Hematopoietic multipotent progenitor cell treated with erythropoietin and hydrocortisone succinate and interleukin-3 and kit ligand, for 15 days (in vitro differentiated cells): ENCODE results near the gene STEAP3.

Experiments used
- DNase-seq: peaks from one replicate; pipeline ENCODE4 v3.0.0-alpha.2; 2015; ENCODE audit warnings: low spot score

The STEAP3 gene

GRCh38 chr2:119223521-119224390 is at the start of gene STEAP3:
STEAP3 (plus strand) TSS chr2:119223834; CDS start chr2:119231013, 7,179 bp downstream.
- DNase-seq: peak; percentile 92

GRCh38 chr2:119174216-119174992 is 49.2 kb upstream of the STEAP3 start:
- DNase-seq: peak; percentile 70

DNA sequence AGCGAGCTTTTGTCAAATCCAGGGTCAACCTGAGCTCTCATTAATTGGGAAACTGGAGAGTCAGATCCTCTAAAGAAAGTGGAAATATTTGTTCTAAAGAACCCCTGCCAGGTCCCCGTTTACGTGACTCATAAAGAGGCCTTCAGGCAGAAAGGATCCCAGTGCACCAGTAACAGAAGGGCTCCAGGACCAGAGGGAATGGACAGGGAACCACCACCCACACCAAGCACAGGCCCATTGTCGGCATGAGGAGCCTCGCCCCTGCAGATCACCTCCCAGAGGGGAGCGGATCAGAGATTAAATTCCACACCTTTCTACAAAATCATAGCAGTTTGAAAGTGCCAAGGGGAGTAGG is 48.7 kb upstream of the STEAP3 start:
- DNase-seq: no peak

- DNase-seq: peak; percentile 44
These were observed 48.1 kb upstream of the STEAP3 start for GRCh38 chr2:119175517-119175916.

DNA sequence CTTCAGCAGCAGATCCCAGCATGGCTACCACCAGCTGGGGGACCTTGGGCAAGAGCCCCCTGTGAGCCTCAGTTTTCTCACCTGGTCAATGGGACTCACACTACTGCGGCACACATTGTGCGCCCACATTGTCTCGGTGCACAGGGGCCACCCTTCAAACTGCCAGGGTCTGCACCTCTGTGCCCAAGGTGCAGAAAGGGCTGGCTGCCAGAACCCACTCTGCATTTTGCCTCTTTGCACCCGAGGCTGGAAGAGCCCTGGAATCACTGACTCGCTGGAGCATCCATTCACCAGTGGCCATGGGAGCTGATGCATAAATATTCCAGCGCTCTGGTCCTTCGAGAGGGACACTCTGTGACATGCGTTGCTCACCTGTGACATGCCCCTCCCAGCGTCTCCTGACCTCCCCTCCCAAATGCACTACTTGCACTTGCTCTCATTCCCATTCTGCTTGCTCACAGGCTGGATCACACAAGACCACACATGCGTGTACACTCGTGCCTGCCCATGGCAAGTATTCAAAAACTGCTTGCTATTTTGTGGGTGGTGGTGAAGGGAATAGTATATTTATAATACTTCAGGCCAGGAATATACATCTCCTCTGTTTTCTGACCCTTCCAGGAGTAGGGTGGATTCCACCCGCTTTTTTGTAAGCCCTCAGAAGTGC is 46.3 kb upstream of the STEAP3 start:
- no peak for DNase-seq

DNA sequence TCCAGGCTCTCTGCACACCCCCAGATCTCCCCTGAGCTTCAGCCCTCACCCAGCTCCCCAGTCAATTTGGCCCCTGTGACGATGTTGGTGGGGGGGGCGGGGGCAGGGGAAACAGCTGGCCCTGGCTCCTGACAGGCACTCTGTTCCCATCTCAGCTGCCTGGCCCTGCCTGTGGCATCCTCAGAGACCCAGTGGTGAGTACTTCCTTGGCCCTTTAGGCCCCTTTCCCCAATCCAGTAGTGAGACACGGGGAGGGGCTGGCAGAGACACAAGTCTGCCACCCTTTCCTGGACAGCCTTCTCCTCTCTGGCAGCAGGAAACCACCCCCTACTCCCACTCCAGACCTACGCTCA is 45.8 kb upstream of the STEAP3 start:
- no peak for DNase-seq

DNA sequence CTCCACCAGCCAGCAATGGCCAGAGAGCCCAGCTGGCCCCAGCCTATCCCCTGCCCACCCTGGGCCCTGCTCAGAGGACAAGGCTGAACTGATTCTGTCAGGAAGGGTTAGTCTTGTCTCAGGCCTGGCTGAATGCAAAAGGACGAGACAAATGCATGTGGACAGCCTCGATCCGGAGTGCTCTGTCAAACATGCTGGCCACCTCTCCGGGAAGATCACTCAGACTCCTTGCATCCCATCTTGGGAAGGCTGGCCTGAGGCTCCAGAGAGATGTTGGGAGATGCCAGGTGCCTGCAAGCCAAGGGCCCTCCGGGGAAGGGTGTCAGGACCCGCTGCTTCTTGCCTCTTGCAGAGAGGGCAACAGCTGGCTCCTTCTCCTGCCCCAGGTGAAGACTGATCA is 44.9 kb upstream of the STEAP3 start:
- no peak for DNase-seq

DNA sequence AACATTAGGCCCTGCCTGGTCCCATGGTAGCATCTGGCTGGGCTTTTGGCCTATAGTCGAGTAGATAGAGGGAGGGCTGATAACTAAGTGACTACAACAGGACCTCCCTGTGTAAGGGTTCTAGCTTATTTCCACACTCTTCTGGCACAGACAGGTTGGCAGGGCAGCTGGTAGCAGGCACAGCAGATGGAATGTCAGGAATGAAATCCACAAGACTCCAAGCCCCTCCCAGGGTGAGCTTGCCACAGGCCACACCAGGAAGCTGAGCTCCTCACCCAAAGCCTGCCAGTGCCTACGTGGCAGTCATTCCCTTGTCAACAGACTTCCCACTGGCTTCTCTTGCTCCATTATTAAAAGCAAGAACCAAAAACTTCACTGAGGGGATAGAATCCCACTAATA is 44.4 kb upstream of the STEAP3 start:
- DNase-seq: no peak

DNA sequence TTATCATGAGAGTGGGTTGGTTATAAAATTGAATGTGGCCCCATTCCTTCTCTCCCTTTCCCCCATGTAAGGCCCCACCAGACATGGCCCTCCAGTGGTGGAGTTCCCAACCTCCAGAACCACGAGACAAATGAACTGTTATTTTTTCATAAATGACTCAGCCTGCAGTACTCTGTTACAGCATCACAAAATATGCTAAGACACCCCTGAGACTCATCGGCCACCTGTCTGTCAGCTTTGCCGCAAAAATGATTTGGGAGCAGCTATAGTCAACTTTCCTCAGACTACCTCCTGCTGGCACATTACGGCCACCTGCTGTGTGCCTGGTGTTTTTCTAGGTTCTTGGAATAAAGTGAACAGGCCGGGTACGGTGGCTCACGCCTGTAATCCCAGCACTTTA is 43.6 kb upstream of the STEAP3 start:
- no peak for DNase-seq

GRCh38 chr2:119180892-119181291 is 42.7 kb upstream of the STEAP3 start:
- no peak for DNase-seq

- no peak for DNase-seq
These were observed 42.2 kb upstream of the STEAP3 start for GRCh38 chr2:119181391-119181790.

- no peak for DNase-seq
These were observed 41.7 kb upstream of the STEAP3 start for GRCh38 chr2:119181791-119182445.

GRCh38 chr2:119184512-119184911 is 39.1 kb upstream of the STEAP3 start:
- DNase-seq: no peak

- DNase-seq: no peak
These were observed 33.1 kb upstream of the STEAP3 start for GRCh38 chr2:119190321-119191111.

DNA sequence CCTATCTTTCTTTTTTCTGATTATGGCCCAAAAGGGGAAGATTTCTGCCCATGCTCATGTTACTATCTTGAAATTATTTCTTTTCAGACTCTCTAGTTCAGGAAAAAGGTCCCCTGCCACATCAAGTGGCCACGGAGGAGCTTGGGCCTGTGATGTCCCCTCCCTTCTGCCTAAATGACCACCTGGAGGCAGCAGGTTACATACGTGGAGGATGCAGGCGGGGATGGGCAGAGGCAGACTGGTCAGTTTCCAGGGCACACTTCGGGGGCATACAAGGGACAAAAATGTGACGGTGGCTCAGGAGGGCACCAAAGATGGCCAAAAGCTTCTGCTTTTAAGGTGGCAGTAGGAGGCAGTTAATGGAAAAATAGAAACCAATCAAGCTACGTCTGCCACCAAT is 30.7 kb upstream of the STEAP3 start:
- DNase-seq: no peak

GRCh38 chr2:119195001-119195400 is 28.6 kb upstream of the STEAP3 start:
- DNase-seq: no peak

- DNase-seq: no peak
These were observed 27.7 kb upstream of the STEAP3 start for GRCh38 chr2:119195887-119196286.

- no peak for DNase-seq
These were observed 27.1 kb upstream of the STEAP3 start for GRCh38 chr2:119196301-119197125.

GRCh38 chr2:119197126-119197405 is 26.6 kb upstream of the STEAP3 start:
- DNase-seq: no peak

DNA sequence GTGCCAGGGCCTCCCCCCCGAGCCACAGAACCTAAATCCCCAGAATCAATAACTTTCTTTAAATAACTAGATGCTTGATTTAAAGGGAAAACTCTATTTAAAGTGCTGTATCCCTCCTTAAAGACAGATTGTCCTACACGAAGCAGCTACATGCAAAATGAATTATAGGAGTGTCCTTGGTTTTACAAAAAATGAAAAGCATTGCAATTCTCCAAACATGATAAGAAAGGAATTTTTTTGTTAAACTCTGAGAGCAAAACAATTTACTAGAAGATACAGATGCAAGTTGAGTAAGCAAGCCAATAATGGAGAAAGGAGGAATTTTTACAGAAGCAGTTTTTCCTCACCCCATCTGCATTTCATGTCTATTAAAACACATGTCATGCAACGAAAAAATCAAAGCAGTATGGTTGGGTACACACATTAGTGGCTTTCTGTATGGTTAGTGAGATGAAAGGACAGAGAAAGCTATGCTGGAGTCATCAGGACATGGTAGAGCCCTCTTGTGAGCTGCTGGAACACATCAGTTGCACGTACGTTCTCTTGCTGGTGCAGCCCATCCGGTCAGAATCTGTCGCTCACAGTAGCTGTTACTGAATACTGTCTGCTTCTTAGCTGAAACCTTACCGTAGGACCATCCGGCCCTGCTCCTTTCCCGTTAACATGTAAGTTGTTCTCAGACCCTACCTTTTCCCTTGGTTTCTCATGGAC is 25.9 kb upstream of the STEAP3 start:
- DNase-seq: no peak
